IMR-90 (cell line): ENCODE measurements around the gene MAML3. TPM values are rescaled to one million over a fixed set of nuclear protein-coding genes. Genes with fewer than 3 reads are reported as not detected.

ENCODE experiments used
- ATAC-seq: fragments of 200-7000 bp; cut with Tn5 transposase; 2 replicates; pipeline ENCODE4 v1.9.1; 2020; ENCODE audit warnings: low read depth, mild to moderate bottlenecking, moderate library complexity
- BruUV-seq: library from RNA; stranded (reverse); fragments of 400-500 nt; replicated peaks from 2 replicates; lab custom pipeline; 2021; lab: Mats Ljungman, UMichigan
- CTCF ChIA-PET: fragments of 300-600 bp; formaldehyde crosslinking; extraction: SDS; loops from one replicate; lab custom pipeline; 2021; ENCODE audit warnings: antibody characterized with exemption; lab: Yijun Ruan, JAX
- POLR2A ChIA-PET: fragments of 300-600 bp; sonication (Branson Sonifier 250); formaldehyde crosslinking; loops from one replicate; lab custom pipeline; 2022; ENCODE audit warnings: antibody characterized with exemption; ENCODE audit not compliant: unreplicated experiment; lab: Charles Lee
- DNase-seq: peaks from one replicate; pipeline ENCODE4 v3.0.0; 2013
- H2AFZ ChIP-seq: replicated peaks from 2 replicates; pipeline ENCODE3; 2013; ENCODE audit warnings: low read length, mild to moderate bottlenecking; ENCODE audit not compliant: poor library complexity
- H2AK5ac ChIP-seq: 2 replicates; pipeline ENCODE4 v1.6.1; 2013; ENCODE audit warnings: low read depth, low read length, inconsistent platforms
- H2AK9ac ChIP-seq: replicated peaks from 2 replicates; pipeline ENCODE3; 2013; ENCODE audit warnings: mild to moderate bottlenecking, low read depth, low read length, moderate library complexity; ENCODE audit not compliant: poor library complexity
- H2BK120ac ChIP-seq: 2 replicates; pipeline ENCODE4 v1.6.1; 2013; ENCODE audit warnings: low read depth, low read length, inconsistent platforms
- H2BK15ac ChIP-seq: 3 replicates; pipeline ENCODE4 v1.6.1; 2013; ENCODE audit warnings: low read depth, low read length, inconsistent platforms
- H2BK20ac ChIP-seq: 2 replicates; pipeline ENCODE4 v1.6.1; 2013; ENCODE audit warnings: low read depth, mild to moderate bottlenecking, inconsistent platforms, low read length, moderate library complexity
- H2BK5ac ChIP-seq: 2 replicates; pipeline ENCODE4 v1.6.1; 2013; ENCODE audit warnings: mild to moderate bottlenecking, low read depth, low read length, inconsistent platforms; ENCODE audit not compliant: poor library complexity, severe bottlenecking
- H3K14ac ChIP-seq: replicated peaks from 2 replicates; pipeline ENCODE4 v1.6.1; 2013; ENCODE audit warnings: low read depth, low read length, inconsistent platforms
- H3K18ac ChIP-seq: 2 replicates; pipeline ENCODE4 v1.6.1; 2013; ENCODE audit warnings: low read depth, low read length, control low read depth
- H3K23ac ChIP-seq: 2 replicates; pipeline ENCODE4 v1.6.1; 2013; ENCODE audit warnings: low read depth, low read length, inconsistent platforms
- H3K27ac ChIP-seq: 2 replicates; pipeline ENCODE4 v1.5.1; 2013; ENCODE audit warnings: mild to moderate bottlenecking, control low read depth, low read length; ENCODE audit not compliant: insufficient read depth
- H3K27me3 ChIP-seq: 2 replicates; pipeline ENCODE4 v1.6.1; 2013; ENCODE audit warnings: low read length; ENCODE audit not compliant: control insufficient read depth, insufficient read depth
- H3K36me3 ChIP-seq: 2 replicates; pipeline ENCODE4 v1.6.1; 2013; ENCODE audit warnings: low read length, mixed read lengths; ENCODE audit not compliant: control insufficient read depth, insufficient read depth
- H3K4ac ChIP-seq: 2 replicates; pipeline ENCODE4 v1.6.1; 2013; ENCODE audit warnings: low read depth, low read length, inconsistent platforms
- H3K4me1 ChIP-seq: 2 replicates; pipeline ENCODE4 v1.6.1; 2013; ENCODE audit warnings: low read length, mixed read lengths; ENCODE audit not compliant: control insufficient read depth, insufficient read depth
- H3K4me2 ChIP-seq: 2 replicates; pipeline ENCODE4 v1.6.1; 2013; ENCODE audit warnings: low read depth, mild to moderate bottlenecking, control low read depth, low read length, moderate library complexity
- H3K4me3 ChIP-seq: 2 replicates; pipeline ENCODE4 v1.5.1; 2013; ENCODE audit warnings: low read depth, mild to moderate bottlenecking, control low read depth, low read length, moderate library complexity; ENCODE audit not compliant: insufficient read depth
- H3K56ac ChIP-seq: 2 replicates; pipeline ENCODE4 v1.6.1; 2013; ENCODE audit warnings: low read length, inconsistent platforms; ENCODE audit not compliant: insufficient read depth; ENCODE audit errors: extremely low read depth
- H3K79me1 ChIP-seq, 2 experiments: 2 replicates each; pipeline ENCODE4 v1.6.1; 2013; ENCODE audit warnings: low read length in 2 of 2, inconsistent platforms in 1 of 2, low read depth in 1 of 2
- H3K9ac ChIP-seq: 2 replicates; pipeline ENCODE4 v1.6.1; 2013; ENCODE audit warnings: low read depth, low read length, control low read depth
- H3K9me1 ChIP-seq: 2 replicates; pipeline ENCODE4 v1.6.1; 2013; ENCODE audit warnings: low read length, inconsistent platforms; ENCODE audit not compliant: insufficient read depth
- H3K9me3 ChIP-seq: 2 replicates; pipeline ENCODE4 v1.6.1; 2013; ENCODE audit warnings: low read length; ENCODE audit not compliant: control insufficient read depth, insufficient read depth
- H4K20me1 ChIP-seq: 2 replicates; pipeline ENCODE4 v1.6.1; 2013; ENCODE audit warnings: low read length, inconsistent platforms; ENCODE audit not compliant: insufficient read depth
- H4K5ac ChIP-seq: 2 replicates; pipeline ENCODE4 v1.6.1; 2013; ENCODE audit warnings: mild to moderate bottlenecking, low read depth, low read length, control low read depth
- H4K8ac ChIP-seq, 2 experiments: 2 replicates each; pipeline ENCODE4 v1.6.1; 2013; ENCODE audit warnings: low read depth in 2 of 2, low read length in 2 of 2, control low read depth in 1 of 2, inconsistent platforms in 1 of 2
- H4K91ac ChIP-seq: 2 replicates; pipeline ENCODE4 v1.6.1; 2013; ENCODE audit warnings: low read depth, low read length, inconsistent platforms; ENCODE audit not compliant: insufficient read depth
- BHLHE40 ChIP-seq: fragments of 150-350 bp; IDR thresholded peaks from 2 replicates; pipeline ENCODE4 v1.6.1; 2016; ENCODE audit warnings: mild to moderate bottlenecking, low read depth, low read length
- CEBPB ChIP-seq: IDR thresholded peaks from 2 replicates; pipeline ENCODE4 v1.6.1; 2012; ENCODE audit warnings: low read depth, low read length, improper control_type of control experiment
- CHD1 ChIP-seq: IDR thresholded peaks from 2 replicates; pipeline ENCODE4 v1.6.1; 2012; ENCODE audit warnings: low read depth, low read length, improper control_type of control experiment
- CTCF ChIP-seq: conservative IDR thresholded peaks from 2 replicates; pipeline ENCODE4 v1.5.1; 2012; ENCODE audit warnings: mild to moderate bottlenecking, low read depth, low read length, improper control_type of control experiment
- ELK1 ChIP-seq: fragments of 150-350 bp; IDR thresholded peaks from 2 replicates; pipeline ENCODE4 v1.6.1; 2016; ENCODE audit warnings: low read depth, mild to moderate bottlenecking, low read length, moderate library complexity, borderline replicate concordance
- MAFK ChIP-seq: IDR thresholded peaks from 2 replicates; pipeline ENCODE4 v1.6.1; 2012; ENCODE audit warnings: low read depth, low read length, improper control_type of control experiment
- MXI1 ChIP-seq: IDR thresholded peaks from 2 replicates; pipeline ENCODE4 v1.6.1; 2012; ENCODE audit warnings: low read depth, mild to moderate bottlenecking, low read length, moderate library complexity, borderline replicate concordance
- NFE2L2 ChIP-seq: fragments of 150-350 bp; IDR thresholded peaks from 2 replicates; pipeline ENCODE4 v1.6.1; 2016; ENCODE audit warnings: low read depth, mild to moderate bottlenecking, low read length
- POLR2A ChIP-seq: IDR thresholded peaks from 2 replicates; pipeline ENCODE4 v1.6.1; 2012; ENCODE audit warnings: mild to moderate bottlenecking, low read depth, low read length
- USF2 ChIP-seq: fragments of 150-350 bp; IDR thresholded peaks from 2 replicates; pipeline ENCODE4 v1.6.1; 2017; ENCODE audit warnings: mild to moderate bottlenecking, antibody characterized with exemption, low read length, low read depth
- WGBS, 2 experiments: methylation state at CpG; one replicate each; pipeline versions ENCODE4 v1.1.5 to v1.1.7; 2013; ENCODE audit warnings: missing lambda C conversion rate in 2 of 2; ENCODE audit not compliant: insufficient read length in 1 of 2; ENCODE audit errors: extremely low coverage in 2 of 2; 5-methylcytosine and 5-hydroxymethylcytosine counted together
- dilution Hi-C: fragments of 300-500 bp; cut with HindIII; formaldehyde crosslinking; loops from one replicate; pipeline ENCODE4 v1.14.3; 2018; ENCODE audit warnings: low sequenced_read_pairs; ENCODE audit not compliant: unreplicated experiment
- in situ Hi-C: fragments of 300-500 bp; cut with MboI; formaldehyde crosslinking; loops from 3 replicates; pipeline ENCODE4 v1.14.3; 2019; ENCODE audit warnings: low sequenced_read_pairs, inconsistent platforms, mixed read lengths
- intact Hi-C: fragments of 100-400 bp; cut with micrococcal nuclease; formaldehyde crosslinking; loops from 2 replicates; pipeline ENCODE4 v1.10.0; 2022
- polyA plus RNA-seq, 3 experiments: library from polyadenylated mRNA; depleted of rRNA; stranded (reverse); fragments of >200 nt; gene quantifications; 2 replicates each; pipeline ENCODE4 v1.2.3, GENCODE V29; 2012; ENCODE audit warnings: low replicate concordance in 1 of 3
- total RNA-seq: library from RNA; depleted of rRNA; stranded (reverse); fragments of >200 nt; gene quantifications from 2 replicates; pipeline ENCODE4 v1.2.3, GENCODE V29; 2012

Gene MAML3
- total and polyA plus RNA-seq, 2 of the 4 experiments (the other 2 are of a cell fraction) = 0.90 to 1.7 TPM

- DNase-seq = no peak
- Histone ChIP-seq H4K91ac (no peak overlapping the region), H2AK9ac (no peak overlapping the region), H2BK15ac (no peak overlapping the region), H3K9me3 (no peaks in the 10 kb centered on the region), H2BK5ac (no peak overlapping the region), H3K27ac (no peak overlapping the region), H3K56ac (no peak overlapping the region), H3K4ac (no peak overlapping the region), H3K27me3 (no peaks in the 10 kb centered on the region), H2BK20ac (no peak overlapping the region), H3K18ac (no peak overlapping the region), H4K20me1 (no peaks in the 10 kb centered on the region), H3K36me3 (no peaks in the 10 kb centered on the region), H3K4me2 (no peak overlapping the region), H3K9me1 (0 out of 2 replicates have a peak, but pooled peaks cover 3% of the 10 kb centered on the region), H2AK5ac (no peak overlapping the region), H3K4me3 (no peak overlapping the region), H3K79me1 (0 out of 4 replicates have a peak, but pooled peaks cover 0 to 4% of the 10 kb centered on the region in 2 experiments), H3K14ac (no peak overlapping the region), H3K23ac (no peak overlapping the region), H4K8ac (no peak overlapping the region), H2BK120ac (no peak overlapping the region), H2AFZ (no peak overlapping the region), H4K5ac (no peak overlapping the region), H3K4me1 (peaks cover 2% of the 10 kb centered on the region; the same call in 1 of the 2 replicates), H3K9ac (no peak overlapping the region)
- in situ Hi-C loops (no loop called here), dilution Hi-C loops (no loop called here), intact Hi-C loops (no loop called here)
- TF ChIP-seq MXI1 = no peak
- TF ChIP-seq BHLHE40 = no peak
- TF ChIP-seq CEBPB = no peak
- no peak for TF ChIP-seq POLR2A
- no peak for TF ChIP-seq NFE2L2
- TF ChIP-seq CTCF = no peak
- no peak for TF ChIP-seq USF2
- no peak for TF ChIP-seq MAFK
- TF ChIP-seq ELK1 = no peak
- no peak for TF ChIP-seq CHD1
- POLR2A ChIA-PET = no interaction called here
- ATAC-seq = no peak
- no TSS peak for BruUV-seq
- WGBS, 2 experiments = no CpG with 5 or more reads among the region's 2 CpGs
- CTCF ChIA-PET = no interaction called here
These were observed 485.9 kb downstream of the MAML3 start for GRCh38 chr4:139668036-139668435.
